HG03097 (cell line): Measurements from ENCODE around the gene SIGLEC5.
A peak's percentile ranks its signal among the peaks of the same experiment; 100 is the strongest.

Source experiments
- ATAC-seq: cut with Tn5 transposase; IDR thresholded peaks from one replicate; pipeline ENCODE4 v1.9.1; 2021; ENCODE audit not compliant: unreplicated experiment, low FRiP score

The SIGLEC5 gene

DNA sequence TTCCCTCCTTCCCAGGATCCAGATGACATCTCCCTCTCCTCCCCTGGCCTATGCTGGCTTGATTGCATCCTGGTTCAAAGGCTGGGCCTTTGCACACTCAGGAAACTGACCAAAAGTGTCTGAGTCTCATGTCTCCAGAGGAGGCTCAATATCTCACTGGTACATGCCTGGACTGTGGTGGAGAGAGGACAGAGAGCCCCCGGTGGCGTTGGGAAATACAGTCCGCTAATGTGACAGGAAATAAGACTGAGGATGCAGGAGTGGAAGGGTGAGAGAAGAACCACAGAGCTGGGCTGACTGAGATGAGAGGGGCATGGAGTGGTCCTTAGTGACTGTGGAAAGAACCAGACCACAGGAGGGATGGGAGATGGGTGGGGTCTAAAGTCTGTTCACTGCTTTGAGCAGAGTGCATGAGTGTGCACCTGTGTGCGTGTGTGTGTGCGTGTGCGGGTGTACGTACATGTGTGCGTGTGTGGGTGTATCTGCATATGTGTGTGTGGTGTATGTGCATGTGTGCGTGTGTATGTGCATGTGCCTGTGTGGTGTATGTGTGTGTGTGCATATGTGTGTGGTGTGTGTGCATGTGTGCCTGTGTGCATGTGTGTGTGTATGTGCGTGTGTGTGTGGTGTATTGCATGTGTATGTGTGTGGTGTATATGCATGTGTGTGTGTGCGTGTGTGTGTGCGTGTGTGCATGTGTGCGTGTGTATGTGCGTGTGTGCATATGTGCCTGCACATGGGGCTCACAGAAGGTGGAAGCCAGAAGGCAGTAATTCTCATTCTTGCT, 1.9 kb downstream of the SIGLEC5 start:
- no peak for ATAC-seq

DNA sequence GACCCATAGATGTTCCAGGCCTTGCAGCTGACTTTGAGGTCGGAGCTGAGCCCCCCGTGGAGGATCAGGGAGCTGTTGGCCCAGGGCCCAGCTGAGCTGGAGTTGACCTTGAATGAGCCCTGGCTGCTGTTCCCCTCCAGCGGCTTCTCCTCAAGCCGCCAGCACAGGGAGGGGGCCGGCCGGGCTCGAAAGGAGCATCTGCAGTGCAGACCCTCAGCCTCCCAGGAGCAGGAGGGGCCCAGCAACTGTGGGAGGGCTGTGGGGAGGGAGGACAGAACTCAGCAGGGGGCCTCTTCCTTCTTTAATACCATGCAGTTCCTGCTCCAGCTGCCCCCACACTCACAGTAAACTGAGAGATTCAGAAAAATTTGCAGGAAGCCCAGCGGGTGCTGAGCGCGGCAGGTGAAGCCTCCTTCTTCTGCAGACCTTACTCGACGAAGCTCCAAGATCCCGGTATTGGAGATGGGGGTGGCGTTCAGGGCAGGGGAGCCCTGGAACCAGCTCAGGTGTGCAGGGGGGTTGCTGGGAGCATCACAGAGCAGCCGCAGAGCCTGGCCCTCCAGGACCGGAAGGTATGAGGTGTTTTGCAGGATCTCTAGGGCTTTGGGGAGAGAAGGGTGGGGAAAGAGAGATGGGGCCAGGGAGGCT, 2.6 kb downstream of the SIGLEC5 start:
- no peak for ATAC-seq

DNA sequence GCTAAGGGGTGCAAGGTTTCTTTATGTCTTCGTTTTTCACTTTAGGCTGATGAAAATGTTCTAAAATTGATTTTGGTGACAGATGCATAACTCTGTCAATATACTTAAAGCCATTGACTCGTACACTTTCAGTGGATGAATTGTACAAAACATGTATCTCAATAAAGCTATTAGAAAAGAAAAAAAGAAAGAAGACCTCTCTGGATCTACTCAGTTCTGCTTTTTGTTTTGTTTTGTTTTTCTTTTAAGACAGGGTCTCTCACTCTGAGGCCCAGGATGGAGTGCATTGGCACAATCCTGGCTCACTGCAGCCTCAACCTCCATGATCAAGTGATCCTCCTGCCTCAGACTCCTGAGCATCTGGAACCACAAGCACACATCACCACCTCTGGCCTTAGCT, 3.5 kb downstream of the SIGLEC5 start:
- ATAC-seq: no peak

- no peak for ATAC-seq
Measured at GRCh38 chr19:51621178-51621577, 9.0 kb downstream of the SIGLEC5 start.

DNA sequence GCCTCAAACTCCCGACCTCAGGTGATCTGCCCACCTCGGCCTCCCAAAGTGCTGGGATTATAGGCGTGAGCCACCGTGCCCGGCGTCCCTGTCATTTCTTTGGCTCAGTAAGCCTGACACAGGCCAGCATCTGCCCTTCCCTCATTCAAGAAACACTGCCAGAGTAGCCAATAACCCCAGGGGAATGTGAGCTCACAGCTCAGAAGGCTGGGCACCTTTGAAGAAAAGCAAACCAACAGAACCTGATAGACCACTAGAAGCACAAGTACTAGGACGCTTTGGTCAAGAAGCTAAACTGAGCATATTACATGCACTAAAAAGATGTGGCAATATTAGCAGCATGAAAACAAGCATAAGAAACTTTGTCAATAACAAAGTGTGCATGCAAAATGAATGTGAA, 14.2 kb downstream of the SIGLEC5 start:
- no peak for ATAC-seq

DNA sequence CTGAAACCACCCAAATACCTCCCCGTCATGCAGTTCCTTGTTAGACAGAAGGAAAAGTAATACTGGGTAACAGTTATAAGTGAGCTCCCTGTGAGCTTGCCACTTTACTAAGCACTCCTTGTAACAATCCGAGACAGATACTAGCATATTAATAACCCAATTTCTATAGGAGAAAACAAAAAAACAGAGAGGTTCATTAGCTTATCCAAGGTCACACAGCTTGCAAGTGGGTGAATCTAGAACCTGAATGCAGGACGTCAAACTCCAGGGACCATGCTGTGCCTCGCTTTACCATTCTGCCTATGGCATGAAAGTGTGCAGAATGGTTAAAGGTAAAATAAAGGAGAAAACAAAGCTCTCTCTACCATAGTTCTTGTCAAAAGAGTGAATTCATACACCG, 15.4 kb downstream of the SIGLEC5 start:
- no peak for ATAC-seq

DNA sequence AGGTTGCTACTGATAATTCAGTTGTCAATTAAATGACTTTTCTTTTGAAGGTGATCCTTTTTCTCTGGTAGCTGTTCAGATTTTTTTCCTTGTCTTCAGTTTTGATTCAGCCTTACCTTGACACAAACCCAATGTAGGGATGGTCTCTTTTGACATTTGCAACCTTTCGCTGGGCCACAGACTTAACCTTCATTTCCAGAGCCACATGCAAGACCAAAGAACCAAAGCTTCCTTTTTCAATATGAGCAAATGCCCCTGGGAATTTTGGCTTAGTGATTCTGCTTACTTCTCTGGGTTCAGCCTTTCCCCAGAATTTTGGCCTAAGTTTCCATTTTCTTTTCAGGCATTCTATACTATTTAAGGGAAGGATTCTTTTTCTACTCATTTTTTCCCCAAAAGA, 19.6 kb downstream of the SIGLEC5 start:
- no peak for ATAC-seq

- ATAC-seq: no peak
Measured at GRCh38 chr19:51607920-51608562, 22.2 kb downstream of the SIGLEC5 start.

DNA sequence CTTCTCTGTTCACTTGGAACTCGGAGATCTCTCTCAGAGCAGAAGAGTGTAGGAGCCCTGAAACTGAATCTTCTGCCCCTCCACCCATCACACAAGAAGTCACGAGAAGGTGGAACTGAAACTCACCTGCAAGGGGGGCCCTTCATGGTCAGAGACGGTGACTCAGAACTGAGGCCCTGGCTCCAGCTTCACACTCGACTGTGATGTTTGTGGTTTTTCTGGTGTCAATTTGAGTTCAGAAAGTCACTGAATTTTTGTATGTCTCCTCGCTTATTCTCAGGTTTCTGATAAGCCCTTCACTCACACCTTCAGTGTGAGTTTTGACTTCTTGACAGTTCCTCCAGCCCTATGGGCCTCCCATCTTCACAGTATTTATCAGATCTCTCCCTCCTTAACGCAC, 23.1 kb downstream of the SIGLEC5 start:
- peak; percentile 84 for ATAC-seq

- no peak for ATAC-seq
Measured at GRCh38 chr19:51602189-51602854, 27.9 kb downstream of the SIGLEC5 start.

- no peak for ATAC-seq
Measured at GRCh38 chr19:51600940-51601580, 29.1 kb downstream of the SIGLEC5 start.

DNA sequence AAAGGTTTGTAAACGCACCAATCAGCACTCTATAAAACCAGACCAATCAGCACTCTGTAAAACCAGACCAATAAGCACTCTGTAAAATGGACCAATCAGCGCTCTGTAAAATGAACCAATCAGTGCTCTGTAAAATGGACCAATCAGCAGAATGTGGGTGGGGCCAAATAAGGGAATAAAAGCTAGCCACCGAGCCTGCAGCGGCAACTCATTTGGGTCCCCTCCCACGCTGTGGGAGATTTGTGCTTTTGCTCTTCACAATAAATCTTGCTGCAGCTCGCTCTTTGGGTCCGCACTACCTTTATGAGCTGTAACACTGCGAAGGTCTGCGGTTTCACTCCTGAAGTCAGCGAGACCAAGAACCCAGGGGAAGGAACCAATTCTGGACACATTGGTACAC, 31.1 kb downstream of the SIGLEC5 start:
- no peak for ATAC-seq

DNA sequence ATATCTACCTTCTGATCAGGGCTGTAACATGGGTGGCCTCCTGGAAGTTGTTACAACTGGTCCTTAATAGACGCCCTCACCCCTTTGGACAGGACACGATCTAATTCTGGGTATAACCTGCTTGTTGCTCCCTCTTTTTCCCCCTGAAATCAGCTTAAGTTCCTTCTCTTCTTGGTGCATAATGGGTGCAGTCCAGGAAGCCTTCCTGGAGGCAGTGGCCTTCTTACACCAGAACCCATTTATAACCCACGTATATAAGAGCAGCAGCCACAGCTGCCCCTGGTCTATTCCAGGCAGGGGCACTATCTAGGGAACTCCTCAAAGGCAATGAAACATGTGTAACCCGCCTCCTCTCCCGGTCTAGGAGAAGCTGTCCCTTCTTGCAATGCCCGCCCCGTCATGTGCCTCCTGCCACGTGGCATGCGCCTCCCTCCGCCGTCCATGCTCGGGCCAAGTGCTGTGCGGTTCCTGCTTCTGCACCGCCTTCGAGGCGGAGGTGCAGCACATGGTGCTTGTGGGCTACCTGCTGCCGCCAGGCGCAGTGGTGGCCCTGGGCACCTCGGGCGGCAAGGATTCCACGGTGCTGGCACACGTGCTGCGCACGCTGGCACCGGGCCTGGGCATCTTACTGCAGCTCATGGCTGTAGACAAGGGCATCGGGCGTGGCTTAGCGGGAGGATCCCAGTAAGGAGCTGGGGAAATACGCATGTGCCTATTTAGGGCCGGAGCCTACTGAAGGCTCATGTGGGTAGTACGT, 31.9 kb downstream of the SIGLEC5 start:
- ATAC-seq: no peak

DNA sequence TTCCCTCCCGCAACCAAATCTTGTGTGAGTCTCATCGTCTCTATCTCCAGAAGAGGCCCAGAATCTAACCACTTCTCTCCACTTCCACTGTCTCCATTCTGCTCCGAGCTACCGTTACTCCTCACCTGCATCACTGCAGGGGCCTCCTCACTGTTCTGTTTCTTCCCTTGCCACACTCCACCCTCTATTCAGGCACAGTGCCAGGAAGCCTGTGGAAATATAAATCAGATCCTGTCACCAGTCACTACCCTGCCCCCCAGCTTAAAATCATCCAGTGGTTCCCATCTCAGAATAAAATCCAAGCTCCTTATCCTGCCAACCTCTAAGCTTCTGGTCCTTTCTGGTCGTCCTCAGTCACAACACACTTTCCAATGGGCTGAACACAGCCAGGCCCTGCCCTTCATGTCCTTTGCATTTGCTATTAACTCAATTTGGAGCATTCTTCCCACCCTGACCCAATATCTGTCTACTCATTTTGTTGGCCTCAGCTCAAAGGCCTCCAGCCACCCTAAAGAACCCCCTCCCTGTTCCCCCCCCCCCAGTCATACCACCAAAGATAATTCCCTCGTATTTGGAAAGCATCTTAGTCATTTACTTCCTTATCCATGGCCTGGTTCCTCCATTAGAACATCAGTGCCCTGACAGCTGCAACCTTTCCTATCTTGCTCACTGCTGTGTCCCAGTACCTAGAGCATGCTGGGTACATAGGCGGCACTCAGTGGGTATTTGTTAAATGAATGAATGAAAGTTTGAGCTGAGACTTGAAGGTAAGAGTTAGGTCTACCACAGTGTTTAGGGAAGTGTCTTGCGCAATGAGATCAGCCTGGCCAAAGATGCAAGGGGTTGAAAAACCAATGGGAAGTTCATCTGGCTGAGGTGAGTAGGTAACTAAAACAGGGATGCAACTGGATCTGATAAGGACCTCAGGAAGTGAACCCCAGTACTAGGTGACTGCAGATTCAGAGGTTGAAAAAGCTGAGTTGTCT, 34.7 kb downstream of the SIGLEC5 start:
- no peak for ATAC-seq

DNA sequence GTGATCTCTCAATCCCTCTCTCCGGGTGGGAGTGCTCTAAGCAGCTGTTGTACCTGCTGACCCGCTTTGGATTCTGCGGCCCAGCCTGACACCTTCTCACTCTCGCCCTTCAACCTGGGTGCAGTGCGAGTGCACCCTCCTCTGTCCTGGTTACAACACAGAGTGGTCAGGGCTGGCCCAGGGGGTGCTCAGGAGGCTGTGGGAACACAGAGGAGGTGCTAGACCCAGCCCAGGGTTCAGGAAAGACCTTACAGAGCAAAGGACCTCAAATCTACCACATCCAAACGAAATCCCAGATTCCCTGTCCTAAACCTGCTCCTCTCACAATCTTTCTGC, 35.5 kb downstream of the SIGLEC5 start:
- ATAC-seq: no peak

DNA sequence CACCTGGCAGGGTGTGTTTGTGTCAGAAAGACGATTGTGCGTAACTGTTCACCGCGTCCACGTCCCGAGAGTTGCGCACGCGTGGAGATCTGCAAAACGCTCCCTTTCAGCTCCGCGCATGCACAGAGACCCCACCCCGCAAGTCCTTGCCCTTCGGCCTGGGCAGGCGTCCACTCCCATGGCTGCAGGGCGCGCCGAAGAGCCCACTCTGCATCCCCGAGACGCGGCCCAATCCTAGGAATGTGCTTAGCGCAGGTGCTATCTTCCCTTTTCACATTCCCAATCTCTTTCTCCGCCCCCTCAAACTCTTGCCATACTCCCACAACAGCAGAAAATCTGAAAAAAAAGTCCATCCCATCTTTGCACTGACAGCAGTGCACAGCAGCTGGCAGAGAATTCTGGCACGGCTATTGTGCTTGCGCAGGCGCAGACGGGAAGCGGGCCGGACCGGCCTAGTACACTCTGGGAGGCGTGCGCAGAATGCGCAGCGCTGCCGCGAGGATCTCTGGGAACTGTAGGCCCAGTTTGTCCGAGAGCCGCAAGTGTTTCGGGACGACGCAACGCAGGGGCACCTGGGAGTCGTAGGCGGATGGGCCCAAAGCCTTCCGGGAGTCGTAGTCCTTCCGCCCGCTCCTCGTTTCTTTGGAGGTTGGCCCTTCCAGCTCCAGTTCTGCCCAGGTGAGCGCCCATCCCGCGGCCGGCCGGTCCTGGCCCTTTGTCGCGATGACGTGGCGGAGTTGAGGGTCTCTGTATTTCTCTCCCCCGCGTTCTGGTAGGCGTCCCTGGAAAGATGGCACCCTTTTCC, 36.0 kb downstream of the SIGLEC5 start:
- peak; percentile 95 for ATAC-seq

DNA sequence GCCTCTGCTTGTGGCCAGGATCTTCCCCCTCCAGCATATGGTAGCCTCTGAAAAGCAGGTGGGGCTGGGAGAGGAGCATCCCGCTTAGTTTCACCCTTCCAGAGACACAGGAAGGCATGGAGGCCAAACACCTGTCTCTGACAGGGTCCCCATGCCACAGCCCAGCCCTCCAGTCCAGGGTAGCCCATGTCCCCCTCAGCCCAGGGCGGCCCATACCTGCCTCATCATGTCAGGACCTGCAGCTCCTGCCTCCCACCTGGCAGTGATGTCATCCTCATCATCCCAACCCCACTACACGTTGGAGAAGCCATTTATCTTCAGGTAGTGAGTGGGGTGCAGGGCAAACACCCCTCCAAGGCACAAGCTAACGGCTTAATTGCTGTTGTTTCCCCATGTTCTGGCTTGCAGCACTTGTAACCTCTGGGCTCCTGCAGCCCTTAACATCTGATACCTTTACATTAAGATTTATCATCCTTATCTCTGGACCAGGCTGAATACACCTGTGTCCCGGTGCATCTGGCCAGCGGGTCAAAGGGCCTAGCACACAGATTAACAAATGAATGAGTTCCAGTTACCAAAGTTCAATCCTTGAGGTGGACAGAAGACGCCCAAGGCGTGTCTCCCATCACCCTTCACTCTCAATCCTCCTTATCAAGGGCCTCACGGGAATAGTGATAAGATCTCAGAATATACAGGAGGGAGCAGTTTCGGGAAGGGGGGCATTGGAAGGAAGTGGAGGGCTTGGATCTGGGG, 36.9 kb downstream of the SIGLEC5 start:
- ATAC-seq: no peak

- no peak for ATAC-seq
Measured at GRCh38 chr19:51592521-51592920, 37.7 kb downstream of the SIGLEC5 start.
